CD14-positive monocyte (primary cell): ENCODE data around the gene BRS3. TPM values are rescaled to one million over a fixed set of nuclear protein-coding genes. Genes with fewer than 3 reads are reported as not detected.

Experiments
- DNase-seq, 3 donors: peaks; one replicate each; pipeline ENCODE4 v3.0.0-alpha.2; 2011 to 2022
- H2AFZ ChIP-seq: 2 replicates; pipeline ENCODE4 v1.6.0; 2012; ENCODE audit warnings: mild to moderate bottlenecking, low read depth, low read length, inconsistent platforms; ENCODE audit not compliant: insufficient read depth, poor library complexity, severe bottlenecking
- H3K27ac ChIP-seq, 2 donors: 1 replicate in 1 of 2; 2 replicates in 1 of 2; pipeline ENCODE4 v1.5.1; 2012 to 2013; ENCODE audit warnings: low read length in 2 of 2, control low read depth in 1 of 2, inconsistent platforms in 1 of 2, low read depth in 1 of 2, mild to moderate bottlenecking in 1 of 2
- H3K27me3 ChIP-seq, 2 donors: one replicate each; pipeline versions ENCODE4 v1.6.0 to v1.6.1; 2011 to 2013; ENCODE audit warnings: low read length in 2 of 2; ENCODE audit not compliant: control insufficient read depth in 2 of 2, insufficient read depth in 2 of 2
- H3K36me3 ChIP-seq, 2 donors: replicated peaks in 1 of 2; 1 replicate in 1 of 2; 2 replicates in 1 of 2; pipeline versions ENCODE4 v1.5.1 to v1.6.1; 2012 to 2013; ENCODE audit warnings: low read length in 2 of 2, control low read depth in 1 of 2, inconsistent platforms in 1 of 2, mild to moderate bottlenecking in 1 of 2; ENCODE audit not compliant: insufficient read depth in 2 of 2, control insufficient read depth in 1 of 2
- H3K4me1 ChIP-seq, 2 donors: 1 replicate in 1 of 2; 2 replicates in 1 of 2; pipeline versions ENCODE4 v1.5.1 to v1.6.1; 2012 to 2013; ENCODE audit warnings: low read length in 2 of 2, control low read depth in 1 of 2, inconsistent platforms in 1 of 2, mild to moderate bottlenecking in 1 of 2, moderate library complexity in 1 of 2; ENCODE audit not compliant: insufficient read depth in 2 of 2, control insufficient read depth in 1 of 2
- H3K4me2 ChIP-seq: replicated peaks from 2 replicates; pipeline ENCODE3; 2012; ENCODE audit warnings: low read length, moderate library complexity, mild to moderate bottlenecking; ENCODE audit not compliant: poor library complexity, severe bottlenecking; ENCODE audit errors: extremely low read depth
- H3K4me3 ChIP-seq, 3 experiments: fragments of 200-600 bp in 1 of 3; sonication (generic) in 1 of 3; replicated peaks in 1 of 3; 1 replicate in 2 of 3; 2 replicates in 1 of 3; pipeline ENCODE4 v1.5.1; 2011 to 2013; ENCODE audit warnings: low read length in 3 of 3, mild to moderate bottlenecking in 3 of 3, control low read depth in 2 of 3, low read depth in 2 of 3, inconsistent platforms in 1 of 3, moderate library complexity in 1 of 3
- H3K79me2 ChIP-seq: 2 replicates; pipeline ENCODE4 v1.6.0; 2012; ENCODE audit warnings: mild to moderate bottlenecking, control low read depth, inconsistent platforms, low read length, moderate library complexity; ENCODE audit not compliant: insufficient read depth
- H3K9ac ChIP-seq: 2 replicates; pipeline ENCODE4 v1.6.0; 2017; ENCODE audit warnings: low read length, mild to moderate bottlenecking; ENCODE audit not compliant: insufficient read depth, poor library complexity, severe bottlenecking
- H3K9me3 ChIP-seq, 2 donors: replicated peaks in 1 of 2; 1 replicate in 1 of 2; 2 replicates in 1 of 2; pipeline versions ENCODE4 v1.5.1 to v1.6.1; 2012 to 2013; ENCODE audit warnings: low read length in 2 of 2, control low read depth in 1 of 2; ENCODE audit not compliant: control insufficient read depth in 1 of 2, insufficient read depth in 1 of 2
- H4K20me1 ChIP-seq: 2 replicates; pipeline ENCODE4 v1.6.0; 2012; ENCODE audit warnings: mild to moderate bottlenecking, low read length, control low read depth, moderate library complexity; ENCODE audit not compliant: insufficient read depth
- H3K27ac Mint-ChIP-seq, 7 donors: one replicate each; pipeline ENCODE4 v1.8.0; 2020; ENCODE audit warnings: mild to moderate bottlenecking in 7 of 7, mixed read lengths in 7 of 7, moderate library complexity in 6 of 7, inconsistent platforms in 2 of 7
- H3K27me3 Mint-ChIP-seq, 3 donors: one replicate each; pipeline ENCODE4 v1.8.0; 2021 to 2022; ENCODE audit warnings: low read depth in 3 of 3, mild to moderate bottlenecking in 3 of 3, mixed read lengths in 3 of 3, moderate library complexity in 3 of 3, inconsistent platforms in 1 of 3
- H3K36me3 Mint-ChIP-seq, 2 donors: one replicate each; pipeline ENCODE4 v1.8.0; 2020; ENCODE audit warnings: mixed read lengths in 2 of 2, inconsistent platforms in 1 of 2, mild to moderate bottlenecking in 1 of 2
- H3K4me1 Mint-ChIP-seq: one replicate; pipeline ENCODE4 v1.8.0; 2020; ENCODE audit warnings: mild to moderate bottlenecking, mixed read lengths
- H3K4me3 Mint-ChIP-seq, 2 donors: one replicate each; pipeline ENCODE4 v1.8.0; 2020; ENCODE audit warnings: mild to moderate bottlenecking in 2 of 2, mixed read lengths in 2 of 2, moderate library complexity in 1 of 2
- H3K9me3 Mint-ChIP-seq, 7 donors: one replicate each; pipeline ENCODE4 v1.8.0; 2020 to 2022; ENCODE audit warnings: mixed read lengths in 7 of 7, mild to moderate bottlenecking in 6 of 7, moderate library complexity in 6 of 7, inconsistent platforms in 2 of 7
- CTCF ChIP-seq: fragments of 200-600 bp; IDR thresholded peaks from one replicate; pipeline ENCODE4 v1.8.0; 2022; ENCODE audit warnings: antibody characterized with exemption, mild to moderate bottlenecking
- WGBS: methylation state at CpG from one replicate; pipeline ENCODE4 v1.1.5; 2013; ENCODE audit warnings: missing lambda C conversion rate; ENCODE audit not compliant: insufficient coverage; 5-methylcytosine and 5-hydroxymethylcytosine counted together
- intact Hi-C, 2 donors: fragments of 100-400 bp; cut with micrococcal nuclease; formaldehyde crosslinking; loops; one replicate each; pipeline versions ENCODE4 v1.15.0 to v1.15.1; 2023
- polyA plus RNA-seq, 3 donors: library from polyadenylated mRNA; depleted of rRNA in 1 of 3; unstranded in 2 of 3; stranded (reverse) in 1 of 3; fragments of 300-500 nt in 2 of 3; fragments of >200 nt in 1 of 3; fragmentation: Illumina TruSeq in 2 of 3; gene quantifications; 1 replicate in 2 of 3; 2 replicates in 1 of 3; pipeline ENCODE4 v1.2.3, GENCODE V29; 2012 to 2021

BRS3 gene
- polyA plus RNA-seq, 3 donors: not detected

- no peak overlapping the region for H2AFZ ChIP-seq
- Mint-ChIP-seq H3K36me3 (no peaks in the 10 kb centered on the region), H3K4me1 (no peaks in the 10 kb centered on the region), H3K27me3 (peaks cover 0 to 6% (median 0%) of the 10 kb centered on the region in 3 donors), H3K4me3 (no peak overlapping the region), H3K27ac (no peak overlapping the region), H3K9me3 (peaks cover 9 to 22% (median 15%) of the 10 kb centered on the region in 7 donors)
- no peaks in the 10 kb centered on the region for H3K79me2 ChIP-seq
- WGBS: no CpG with 5 or more reads among the region's 4 CpGs
- H3K4me2 ChIP-seq: no peak overlapping the region
- H3K36me3 ChIP-seq: no peaks in the 10 kb centered on the region
- no peaks in the 10 kb centered on the region for H3K4me1 ChIP-seq
- H3K4me3 ChIP-seq: no peak overlapping the region
- peaks cover 11 to 16% of the 10 kb centered on the region in 2 donors for H3K9me3 ChIP-seq
- no peak for TF ChIP-seq CTCF
- no peak overlapping the region for H3K9ac ChIP-seq
- H4K20me1 ChIP-seq: no peaks in the 10 kb centered on the region
- DNase-seq: no peak
- H3K27me3 ChIP-seq: no peaks in the 10 kb centered on the region
- intact Hi-C loops: no loop called here
- H3K27ac ChIP-seq: no peak overlapping the region
Observed at GRCh38 chrX:136473663-136474062, 14.1 kb upstream of the BRS3 start.

GRCh38 chrX:136475236-136475635, 12.5 kb upstream of the BRS3 start:
- H3K9me3 ChIP-seq: peaks cover 11 to 16% of the 10 kb centered on the region in 2 donors
- peaks cover 0 to 4% (median 0%) of the 10 kb centered on the region in 3 donors for H3K27me3 Mint-ChIP-seq
- WGBS: no CpG with 5 or more reads among the region's 3 CpGs
- no peak overlapping the region for H3K9ac ChIP-seq
- no peaks in the 10 kb centered on the region for H3K27me3 ChIP-seq
- H3K79me2 ChIP-seq: no peaks in the 10 kb centered on the region
- H3K4me1 ChIP-seq: no peaks in the 10 kb centered on the region
- H2AFZ ChIP-seq: no peak overlapping the region
- no peak overlapping the region for H3K4me3 Mint-ChIP-seq
- no peaks in the 10 kb centered on the region for H3K4me1 Mint-ChIP-seq
- no peak for DNase-seq
- TF ChIP-seq CTCF: no peak
- H4K20me1 ChIP-seq: no peaks in the 10 kb centered on the region
- no peaks in the 10 kb centered on the region for H3K36me3 Mint-ChIP-seq
- H3K4me3 ChIP-seq: no peak overlapping the region
- H3K36me3 ChIP-seq: no peaks in the 10 kb centered on the region
- peaks cover 9 to 22% (median 15%) of the 10 kb centered on the region in 7 donors for H3K9me3 Mint-ChIP-seq
- intact Hi-C loops: no loop called here
- H3K4me2 ChIP-seq: no peak overlapping the region
- H3K27ac ChIP-seq: no peak overlapping the region
- H3K27ac Mint-ChIP-seq: peak overlapping the region in 1 of 7 donors; percentile 54
